GM13977 (cell line): ENCODE results near the gene PLCB1.

ENCODE experiments used
- DNase-seq: peaks from one replicate; pipeline ENCODE4 v3.0.0; 2012; ENCODE audit warnings: low spot score
- CTCF ChIP-seq: IDR thresholded peaks from 2 replicates; pipeline ENCODE4 v1.5.1; 2012; ENCODE audit warnings: mild to moderate bottlenecking, control low read depth; ENCODE audit not compliant: insufficient read depth; ENCODE audit errors: extremely low read depth, missing control alignments
- in situ Hi-C: fragments of 300-500 bp; cut with MboI; formaldehyde crosslinking; loops from one replicate; pipeline ENCODE4 v1.12.0; 2022; ENCODE audit warnings: low sequenced_read_pairs, low pct_unique_long_range_greater_than_20kb, mixed read lengths, inconsistent platforms; ENCODE audit not compliant: unreplicated experiment

PLCB1 gene

GRCh38 chr20:8545212-8545611 lies 413.1 kb downstream of the PLCB1 start:
- TF ChIP-seq CTCF = no peak
- DNase-seq = no peak
- in situ Hi-C loops = no loop called here

GRCh38 chr20:8547035-8547650 lies 415.1 kb downstream of the PLCB1 start:
- in situ Hi-C loops = no loop called here
- no peak for DNase-seq
- TF ChIP-seq CTCF = no peak

- DNase-seq = no peak
- TF ChIP-seq CTCF = no peak
- in situ Hi-C loops = no loop called here
Measured at GRCh38 chr20:8547968-8548588, 416.0 kb downstream of the PLCB1 start.

- in situ Hi-C loops = no loop called here
- no peak for DNase-seq
- TF ChIP-seq CTCF = no peak
Measured at GRCh38 chr20:8549192-8549591, 417.1 kb downstream of the PLCB1 start.

GRCh38 chr20:8557711-8558110 lies 425.6 kb downstream of the PLCB1 start:
- no peak for DNase-seq
- in situ Hi-C loops = no loop called here
- TF ChIP-seq CTCF = no peak

GRCh38 chr20:8562356-8562755 lies 430.3 kb downstream of the PLCB1 start:
- in situ Hi-C loops = no loop called here
- no peak for DNase-seq
- no peak for TF ChIP-seq CTCF
